ENCODE data around the gene RPL26. TPM values are rescaled to one million over a fixed set of nuclear protein-coding genes. Genes with fewer than 3 reads are reported as not detected.
"Not testable (repeated sequence)": the region's sequence is repeated elsewhere in the genome, so short reads cannot be mapped to it uniquely, and the experiment has no call there.

RPL26 gene
- total and polyA plus RNA-seq, 5 donors: 912 to 2,058 (median 1,093) TPM

- DNase-seq (no peak), ATAC-seq (no peak)
- intact Hi-C loops (cut with DNase I): no loop called here
- Histone ChIP-seq H3K27ac (ENCODE audit: low read length) (no peak within 1 kb of the TSS), H3K4me3 (ENCODE audit: low read length) (no peak within 1 kb of the TSS), H3K4me1 (ENCODE audit: control insufficient read depth, insufficient read depth, low read length) (no peaks in the 10 kb centered on the region), H3K9me3 (ENCODE audit: control insufficient read depth, low read length) (no peaks in the 10 kb centered on the region), H3K27me3 (ENCODE audit: control insufficient read depth, insufficient read depth) (no peaks in the 10 kb centered on the region)
- WGBS: 54% methylated on average over 13 of the region's 13 CpGs
These were observed 14.6 kb upstream of the RPL26 start, which contains the start of gene RNF222 for GRCh38 chr17:8397636-8398035. Gene RNF222 (minus strand): TSS chr17:8397827. CDS start chr17:8393461, 4,366 bp downstream.

GRCh38 chr17:8394497-8394896 is 11.5 kb upstream of the RPL26 start:
- H3K27me3 ChIP-seq (ENCODE audit: control insufficient read depth, insufficient read depth); H3K9me3 ChIP-seq (ENCODE audit: control insufficient read depth, low read length); intact Hi-C loops (cut with DNase I); ATAC-seq; DNase-seq; H3K27ac ChIP-seq (ENCODE audit: low read length); H3K4me1 ChIP-seq (ENCODE audit: control insufficient read depth, insufficient read depth, low read length); H3K4me3 ChIP-seq (ENCODE audit: low read length): not testable (repeated sequence)
- 85% methylated on average over 9 of the region's 9 CpGs for WGBS

- Histone ChIP-seq H3K9me3 (ENCODE audit: control insufficient read depth, low read length) (no peaks in the 10 kb centered on the region), H3K4me1 (ENCODE audit: control insufficient read depth, insufficient read depth, low read length) (no peaks in the 10 kb centered on the region), H3K27me3 (ENCODE audit: control insufficient read depth, insufficient read depth) (no peaks in the 10 kb centered on the region), H3K27ac (ENCODE audit: low read length) (no peak overlapping the region), H3K4me3 (ENCODE audit: low read length) (no peak overlapping the region)
- intact Hi-C loops (cut with DNase I): no loop called here
- 63% methylated on average over 8 of the region's 8 CpGs for WGBS
- DNase-seq: peak in 1 of 3 donors; percentile 14
- ATAC-seq: peak in 1 of 2 donors; percentile 17
These were observed 10.7 kb upstream of the RPL26 start for GRCh38 chr17:8393470-8394231.

- 87% methylated on average over 46 of the region's 46 CpGs for WGBS
- H3K9me3 ChIP-seq (ENCODE audit: control insufficient read depth, low read length): no peaks in the 10 kb centered on the region
- H3K4me3 ChIP-seq (ENCODE audit: low read length): no peak overlapping the region
- H3K27me3 ChIP-seq (ENCODE audit: control insufficient read depth, insufficient read depth): no peaks in the 10 kb centered on the region
- ATAC-seq (peak; percentile 35 to 37), DNase-seq (no peak)
- H3K27ac ChIP-seq (ENCODE audit: low read length): no peak overlapping the region
- intact Hi-C loops (cut with DNase I): no loop called here
- H3K4me1 ChIP-seq (ENCODE audit: control insufficient read depth, insufficient read depth, low read length): no peaks in the 10 kb centered on the region
These were observed 9.9 kb upstream of the RPL26 start for GRCh38 chr17:8392674-8393469.

GRCh38 chr17:8392274-8392673 is 9.3 kb upstream of the RPL26 start:
- intact Hi-C loops (cut with DNase I): no loop called here
- ATAC-seq (no peak), DNase-seq (no peak)
- Histone ChIP-seq H3K9me3 (ENCODE audit: control insufficient read depth, low read length) (no peaks in the 10 kb centered on the region), H3K4me3 (ENCODE audit: low read length) (no peak overlapping the region), H3K27ac (ENCODE audit: low read length) (no peak overlapping the region), H3K27me3 (ENCODE audit: control insufficient read depth, insufficient read depth) (no peaks in the 10 kb centered on the region), H3K4me1 (ENCODE audit: control insufficient read depth, insufficient read depth, low read length) (no peaks in the 10 kb centered on the region)
- WGBS: 60% methylated on average over 18 of the region's 18 CpGs

- Histone ChIP-seq H3K4me1 (ENCODE audit: control insufficient read depth, insufficient read depth, low read length) (no peaks in the 10 kb centered on the region), H3K27ac (ENCODE audit: low read length) (no peak overlapping the region)
- intact Hi-C loops (cut with DNase I): no loop called here
These were observed 8.7 kb upstream of the RPL26 start for GRCh38 chr17:8391711-8392110.

GRCh38 chr17:8387914-8388651 is 5.1 kb upstream of the RPL26 start:
- WGBS: 93% methylated on average over 7 of the region's 7 CpGs
- H3K27me3 ChIP-seq (ENCODE audit: control insufficient read depth, insufficient read depth): no peaks in the 10 kb centered on the region
- intact Hi-C loops (cut with DNase I): no loop called here
- ATAC-seq (no peak), DNase-seq (no peak)
- peaks cover 3% of the 10 kb centered on the region for H3K4me1 ChIP-seq (ENCODE audit: control insufficient read depth, insufficient read depth, low read length)
- H3K9me3 ChIP-seq (ENCODE audit: control insufficient read depth, low read length): no peaks in the 10 kb centered on the region
- H3K27ac ChIP-seq (ENCODE audit: low read length): no peak overlapping the region
- H3K4me3 ChIP-seq (ENCODE audit: low read length): no peak overlapping the region

More at GRCh38 chr17:8391711-8392110, 8.7 kb upstream of the RPL26 start:
- H3K4me3 ChIP-seq (ENCODE audit: low read length): no peak overlapping the region
- no peaks in the 10 kb centered on the region for H3K27me3 ChIP-seq (ENCODE audit: control insufficient read depth, insufficient read depth)
- no peak for ATAC-seq
- H3K9me3 ChIP-seq (ENCODE audit: control insufficient read depth, low read length): no peaks in the 10 kb centered on the region
- 44% methylated on average over 9 of the region's 9 CpGs for WGBS
- peak in 1 of 3 donors; percentile 13 for DNase-seq

- Histone ChIP-seq H3K27me3 (ENCODE audit: control insufficient read depth, insufficient read depth) (no peaks in the 10 kb centered on the region), H3K4me1 (ENCODE audit: control insufficient read depth, insufficient read depth, low read length) (peaks cover 3% of the 10 kb centered on the region), H3K9me3 (ENCODE audit: control insufficient read depth, low read length) (no peaks in the 10 kb centered on the region), H3K27ac (ENCODE audit: low read length) (no peak overlapping the region), H3K4me3 (ENCODE audit: low read length) (no peak overlapping the region)
- intact Hi-C loops (cut with DNase I): no loop called here
- WGBS: 54% methylated on average over 6 of the region's 6 CpGs
- no peak for ATAC-seq
- DNase-seq: peak in 1 of 3 donors; percentile 16
These were observed 3.8 kb upstream of the RPL26 start for GRCh38 chr17:8386841-8387240.

- no peak for DNase-seq
- WGBS: 63% methylated on average over 12 of the region's 12 CpGs
- no peak overlapping the region for H3K4me3 ChIP-seq (ENCODE audit: low read length)
- no peaks in the 10 kb centered on the region for H3K9me3 ChIP-seq (ENCODE audit: control insufficient read depth, low read length)
- H3K27ac ChIP-seq (ENCODE audit: low read length): no peak overlapping the region
- ATAC-seq: no peak
- H3K4me1 ChIP-seq (ENCODE audit: control insufficient read depth, insufficient read depth, low read length): peaks cover 6% of the 10 kb centered on the region
- intact Hi-C loops (cut with DNase I): no loop called here
- no peaks in the 10 kb centered on the region for H3K27me3 ChIP-seq (ENCODE audit: control insufficient read depth, insufficient read depth)
These were observed 1.9 kb upstream of the RPL26 start for GRCh38 chr17:8384801-8385378.

- no peak for DNase-seq
- H3K27ac ChIP-seq (ENCODE audit: low read length): peak overlapping the region; percentile 38
- no peaks in the 10 kb centered on the region for H3K27me3 ChIP-seq (ENCODE audit: control insufficient read depth, insufficient read depth)
- peak overlapping the region; percentile 47 for H3K4me3 ChIP-seq (ENCODE audit: low read length)
- WGBS: under 1% methylated on average over 15 of the region's 15 CpGs
- intact Hi-C loops (cut with DNase I): no loop called here
- peaks cover 6% of the 10 kb centered on the region for H3K4me1 ChIP-seq (ENCODE audit: control insufficient read depth, insufficient read depth, low read length)
- H3K9me3 ChIP-seq (ENCODE audit: control insufficient read depth, low read length): no peaks in the 10 kb centered on the region
- peak; percentile 2 to 5 for ATAC-seq
These were observed 182 bp downstream of the RPL26 start for GRCh38 chr17:8382880-8383142.

All from right cardiac atrium (tissue), 5 donors.